ENCODE results near the gene C1QL4.
"Not testable (repeated sequence)": the region's sequence is repeated elsewhere in the genome, so short reads cannot be mapped to it uniquely, and the experiment has no call there.

C1QL4 gene

GRCh38 chr12:49336645-49337584 is at the start of gene C1QL4:
Gene C1QL4, minus strand, starts transcription at chr12:49337188. Its CDS starts 711 bp downstream, at chr12:49336477.
- DNase-seq, result peak; percentile 74

- DNase-seq, result not testable (repeated sequence)
Observed at GRCh38 chr12:49380184-49380583, 43.2 kb upstream of the C1QL4 start.

- no peak for DNase-seq
Observed at GRCh38 chr12:49377386-49377785, 40.4 kb upstream of the C1QL4 start.

GRCh38 chr12:49375406-49375805 is 38.4 kb upstream of the C1QL4 start:
- DNase-seq, result no peak

GRCh38 chr12:49370539-49370938 is 33.6 kb upstream of the C1QL4 start:
- no peak for DNase-seq

GRCh38 chr12:49369411-49370145 is 32.6 kb upstream of the C1QL4 start:
- DNase-seq, result no peak

GRCh38 chr12:49368240-49368600 is 31.2 kb upstream of the C1QL4 start:
- no peak for DNase-seq

GRCh38 chr12:49367381-49368239 is 30.6 kb upstream of the C1QL4 start, which contains the start of gene SPATS2:
Gene SPATS2, plus strand, starts transcription at chr12:49367462. Its CDS starts 93,551 bp downstream, at chr12:49461013.
- DNase-seq, result no peak

GRCh38 chr12:49366652-49367380 is 29.8 kb upstream of the C1QL4 start:
- DNase-seq, result peak; percentile 77

GRCh38 chr12:49366096-49366651 is 29.2 kb upstream of the C1QL4 start:
- DNase-seq, result no peak

- no peak for DNase-seq
Observed at GRCh38 chr12:49365542-49365941, 28.6 kb upstream of the C1QL4 start.

GRCh38 chr12:49364989-49365388 is 28.0 kb upstream of the C1QL4 start:
- no peak for DNase-seq

GRCh38 chr12:49362077-49362476 is 25.1 kb upstream of the C1QL4 start:
- DNase-seq, result no peak

- no peak for DNase-seq
Observed at GRCh38 chr12:49359671-49360070, 22.7 kb upstream of the C1QL4 start.

- DNase-seq, result peak; percentile 14
Observed at GRCh38 chr12:49358483-49359141, 21.6 kb upstream of the C1QL4 start.

GRCh38 chr12:49357103-49357678 is 20.2 kb upstream of the C1QL4 start:
- no peak for DNase-seq

- DNase-seq, result no peak
Observed at GRCh38 chr12:49355913-49356312, 18.9 kb upstream of the C1QL4 start.

GRCh38 chr12:49352351-49352750 is 15.4 kb upstream of the C1QL4 start:
- no peak for DNase-seq

GRCh38 chr12:49349266-49349665 is 12.3 kb upstream of the C1QL4 start:
- no peak for DNase-seq

GRCh38 chr12:49348781-49349180 is 11.8 kb upstream of the C1QL4 start:
- no peak for DNase-seq
